Hematopoietic multipotent progenitor cell treated with erythropoietin and hydrocortisone succinate and interleukin-3 and kit ligand, for 15 days (in vitro differentiated cells): ENCODE results near the gene VPS9D1.

Experiments
- DNase-seq: peaks from one replicate; pipeline ENCODE4 v3.0.0-alpha.2; 2015; ENCODE audit warnings: low spot score

The VPS9D1 gene

GRCh38 chr16:89720813-89721545 is at the start of gene VPS9D1, which contains the start of gene ZNF276:
Gene VPS9D1, minus strand, starts transcription at chr16:89720898. Its CDS starts 37 bp downstream, at chr16:89720861.
Gene ZNF276, plus strand, starts transcription at chr16:89721537. Its CDS starts 104 bp downstream, at chr16:89721641.
- peak; percentile 64 for DNase-seq

GRCh38 chr16:89770367-89770766 is 49.7 kb upstream of the VPS9D1 start:
- no peak for DNase-seq

GRCh38 chr16:89765292-89765830 is 44.7 kb upstream of the VPS9D1 start:
- no peak for DNase-seq

- DNase-seq: no peak
These were observed 44.1 kb upstream of the VPS9D1 start for GRCh38 chr16:89764711-89765201.

GRCh38 chr16:89761304-89761922 is 40.7 kb upstream of the VPS9D1 start:
- no peak for DNase-seq

GRCh38 chr16:89759746-89760340 is 39.1 kb upstream of the VPS9D1 start:
- DNase-seq: peak; percentile 60

GRCh38 chr16:89749637-89750036 is 28.9 kb upstream of the VPS9D1 start:
- no peak for DNase-seq

GRCh38 chr16:89748921-89749320 is 28.2 kb upstream of the VPS9D1 start:
- DNase-seq: no peak

GRCh38 chr16:89748076-89748475 is 27.4 kb upstream of the VPS9D1 start:
- DNase-seq: peak; percentile 53

GRCh38 chr16:89746043-89746442 is 25.3 kb upstream of the VPS9D1 start:
- no peak for DNase-seq

GRCh38 chr16:89744813-89745212 is 24.1 kb upstream of the VPS9D1 start:
- no peak for DNase-seq

GRCh38 chr16:89742948-89743347 is 22.2 kb upstream of the VPS9D1 start:
- DNase-seq: no peak

- no peak for DNase-seq
These were observed 20.8 kb upstream of the VPS9D1 start for GRCh38 chr16:89741342-89742014.

GRCh38 chr16:89739383-89739782 is 18.7 kb upstream of the VPS9D1 start:
- no peak for DNase-seq

- DNase-seq: no peak
These were observed 18.0 kb upstream of the VPS9D1 start for GRCh38 chr16:89738538-89739317.

GRCh38 chr16:89738072-89738377 is 17.3 kb upstream of the VPS9D1 start:
- no peak for DNase-seq

- no peak for DNase-seq
These were observed 16.8 kb upstream of the VPS9D1 start for GRCh38 chr16:89737341-89738071.

GRCh38 chr16:89736554-89736953 is 15.9 kb upstream of the VPS9D1 start:
- DNase-seq: no peak

GRCh38 chr16:89733792-89734191 is 13.1 kb upstream of the VPS9D1 start:
- DNase-seq: no peak

- DNase-seq: no peak
These were observed 12.6 kb upstream of the VPS9D1 start for GRCh38 chr16:89733322-89733721.

GRCh38 chr16:89732918-89733242 is 12.2 kb upstream of the VPS9D1 start:
- DNase-seq: no peak
